GM10248 (cell line): ENCODE data around the gene KLF13.

Experiments used
- CTCF ChIA-PET: fragments of 300-600 bp; sonication (Branson Sonifier 250); formaldehyde crosslinking; extraction: SDS; loops from one replicate; lab custom pipeline; 2021; ENCODE audit warnings: antibody characterized with exemption; lab: Yijun Ruan, JAX
- POLR2A ChIA-PET: fragments of 350-650 bp; sonication (Branson Sonifier 250); formaldehyde crosslinking; extraction: SDS; loops from one replicate; lab custom pipeline; 2020; ENCODE audit warnings: antibody characterized with exemption; lab: Yijun Ruan, JAX
- DNase-seq: peaks from one replicate; pipeline ENCODE4 v3.0.0; 2012; ENCODE audit errors: extremely low spot score
- CTCF ChIP-seq: IDR thresholded peaks from 2 replicates; pipeline ENCODE4 v1.5.1; 2012; ENCODE audit warnings: mild to moderate bottlenecking, low read depth; ENCODE audit errors: extremely low read depth, missing control alignments, control extremely low read depth

Gene KLF13

GRCh38 chr15:31408724-31409123, 82.1 kb downstream of the KLF13 start:
- TF ChIP-seq CTCF = no peak
- ChIA-PET POLR2A (no interaction called here), CTCF (interaction anchor here (1.2 kb wide), 1 partner anchor 26 kb away, joined by 3 read pairs; no protein-coding TSS in a partner anchor)
- no peak for DNase-seq

- no peak for TF ChIP-seq CTCF
- DNase-seq = no peak
- ChIA-PET CTCF (interaction anchor here (1.2 kb wide), 1 partner anchor 26 kb away, joined by 3 read pairs; no protein-coding TSS in a partner anchor), POLR2A (no interaction called here)
Observed at GRCh38 chr15:31409171-31409570, 82.5 kb downstream of the KLF13 start.

GRCh38 chr15:31412824-31413223, 86.2 kb downstream of the KLF13 start:
- no peak for TF ChIP-seq CTCF
- DNase-seq = no peak
- ChIA-PET POLR2A (interaction anchor here (0.6 kb wide), 1 partner anchor 16 kb away, joined by 5 read pairs; no protein-coding TSS in a partner anchor), CTCF (interaction anchor here (0.8 to 1.3 kb wide), 2 partner anchors 22 to 25 kb away, joined by 3 to 8 read pairs; no protein-coding TSS in a partner anchor)

GRCh38 chr15:31415201-31415600, 88.6 kb downstream of the KLF13 start:
- POLR2A ChIA-PET = no interaction called here
- CTCF ChIA-PET = interaction anchor here (1.1 to 2.1 kb wide), 4 partner anchors 8 to 197 kb away, joined by 3 to 8 read pairs (median 3); no protein-coding TSS in a partner anchor
- DNase-seq = no peak
- TF ChIP-seq CTCF = no peak

- POLR2A ChIA-PET = no interaction called here
- CTCF ChIA-PET = interaction anchor here (6.6 kb wide), 1 partner anchor 14 kb away, joined by 30 read pairs; no protein-coding TSS in a partner anchor
- TF ChIP-seq CTCF = no peak
Observed at GRCh38 chr15:31419820-31420219, 93.2 kb downstream of the KLF13 start.

GRCh38 chr15:31427411-31427810, 100.8 kb downstream of the KLF13 start:
- DNase-seq = no peak
- POLR2A ChIA-PET = no interaction called here
- CTCF ChIA-PET = interaction anchor here (1.4 kb wide), 1 partner anchor 61 kb away, joined by 3 read pairs; no protein-coding TSS in a partner anchor
- no peak for TF ChIP-seq CTCF

More at GRCh38 chr15:31419820-31420219, 93.2 kb downstream of the KLF13 start:
- no peak for DNase-seq
